ENCODE results near the gene SULT1E1.

- TF ChIP-seq CTCF (IDR thresholded peaks at IDR 0.05) (no peak), EP300 (IDR thresholded peaks at IDR 0.05) (no peak), POLR2A (IDR thresholded peaks at IDR 0.05) (no peak)
Measured at GRCh38 chr4:69816236-69816635, 43.7 kb downstream of the SULT1E1 start.
